H1 (cell line): ENCODE data around the gene UBR3. TPM values are rescaled to one million over a fixed set of nuclear protein-coding genes. Genes with fewer than 3 reads are reported as not detected.

Experiments used
- CTCF ChIA-PET: fragments of 300-600 bp; sonication (Branson Sonifier 250); formaldehyde crosslinking; loops from one replicate; lab custom pipeline; 2021; ENCODE audit not compliant: partially characterized antibody; lab: Charles Lee
- POLR2A ChIA-PET: fragments of 300-600 bp; sonication (Branson Sonifier 250); formaldehyde crosslinking; loops from one replicate; lab custom pipeline; 2021; ENCODE audit warnings: inconsistent platforms; ENCODE audit not compliant: partially characterized antibody; lab: Charles Lee
- DNase-seq, 2 experiments: peaks; one replicate each; pipeline versions ENCODE4 v3.0.0 to v3.0.0-alpha.2; 2010 to 2022; ENCODE audit warnings: low spot score in 2 of 2, low read depth in 1 of 2, mixed read lengths in 1 of 2
- FAIRE-seq: peaks from 2 replicates; lab custom pipeline; 2011; peaks lifted over from hg19 to GRCh38; lab: Jason Lieb, UNC
- H2AFZ ChIP-seq: 2 replicates; pipeline ENCODE4 v1.8.1; 2012; ENCODE audit warnings: low read length, inconsistent platforms
- H2AK5ac ChIP-seq: 2 replicates; pipeline ENCODE4 v1.6.1; 2013; ENCODE audit warnings: low read depth, low read length
- H2BK120ac ChIP-seq: replicated peaks from 2 replicates; pipeline ENCODE3; 2013; ENCODE audit warnings: low read depth, low read length, inconsistent platforms
- H2BK12ac ChIP-seq: 2 replicates; pipeline ENCODE4 v1.6.1; 2013; ENCODE audit warnings: low read depth, low read length
- H2BK15ac ChIP-seq: 2 replicates; pipeline ENCODE4 v1.6.1; 2013; ENCODE audit warnings: low read length
- H2BK20ac ChIP-seq: 2 replicates; pipeline ENCODE4 v1.6.1; 2013; ENCODE audit warnings: low read length
- H2BK5ac ChIP-seq: 2 replicates; pipeline ENCODE4 v1.6.1; 2013; ENCODE audit warnings: low read depth, low read length
- H3K14ac ChIP-seq: 2 replicates; pipeline ENCODE4 v1.6.1; 2013; ENCODE audit warnings: inconsistent platforms; ENCODE audit not compliant: insufficient read length
- H3K18ac ChIP-seq: 2 replicates; pipeline ENCODE4 v1.6.1; 2013; ENCODE audit warnings: low read length; ENCODE audit errors: extremely low read depth
- H3K23ac ChIP-seq: 2 replicates; pipeline ENCODE4 v1.6.1; 2013; ENCODE audit warnings: inconsistent platforms; ENCODE audit not compliant: insufficient read length
- H3K23me2 ChIP-seq: 2 replicates; pipeline ENCODE4 v1.6.1; 2013; ENCODE audit warnings: low read depth, low read length
- H3K27ac ChIP-seq: 2 replicates; pipeline ENCODE4 v1.6.1; 2011; ENCODE audit warnings: low read depth, low read length, inconsistent platforms
- H3K27me3 ChIP-seq, 4 experiments: replicated peaks in 1 of 4; 1 replicate in 1 of 4; 2 replicates in 3 of 4; pipeline versions ENCODE4 v1.6.1 to v1.8.1; 2011 to 2013; ENCODE audit warnings: low read length in 3 of 4, mild to moderate bottlenecking in 3 of 4, inconsistent platforms in 2 of 4, mixed read lengths in 2 of 4, moderate library complexity in 1 of 4; ENCODE audit not compliant: control insufficient read depth in 3 of 4, insufficient read depth in 3 of 4; ENCODE audit errors: extremely low read depth in 1 of 4
- H3K36me3 ChIP-seq, 4 experiments: 2 replicates each; pipeline versions ENCODE4 v1.6.1 to v1.8.1; 2011 to 2013; ENCODE audit warnings: mild to moderate bottlenecking in 4 of 4, low read length in 3 of 4, moderate library complexity in 2 of 4, control low read depth in 1 of 4, inconsistent platforms in 1 of 4; ENCODE audit not compliant: insufficient read depth in 4 of 4, control insufficient read depth in 2 of 4
- H3K4ac ChIP-seq: replicated peaks from 2 replicates; pipeline ENCODE3; 2013; ENCODE audit warnings: low read length, low read depth, mixed read lengths, inconsistent platforms; ENCODE audit not compliant: insufficient read length
- H3K4me1 ChIP-seq, 4 experiments: replicated peaks in 1 of 4; 1 replicate in 1 of 4; 2 replicates in 3 of 4; pipeline versions ENCODE4 v1.6.1 to v1.8.1; 2011 to 2013; ENCODE audit warnings: low read length in 3 of 4, inconsistent platforms in 2 of 4, mixed read lengths in 1 of 4; ENCODE audit not compliant: insufficient read depth in 4 of 4, control insufficient read depth in 3 of 4
- H3K4me2 ChIP-seq, 2 experiments: 2 replicates each; pipeline versions ENCODE4 v1.6.1 to v1.8.1; 2011 to 2013; ENCODE audit warnings: low read depth in 2 of 2, low read length in 2 of 2, control low read depth in 1 of 2, inconsistent platforms in 1 of 2, mild to moderate bottlenecking in 1 of 2; ENCODE audit not compliant: insufficient read depth in 1 of 2
- H3K4me3 ChIP-seq, 4 experiments: fragments of 200-600, 300-600 bp in 1 of 4; sonication (generic), shearing (Covaris generic), sonication (Bioruptor Twin) in 1 of 4; 2 replicates each; pipeline versions ENCODE4 v1.5.1 to v1.8.1; 2011 to 2016; ENCODE audit warnings: low read length in 4 of 4, low read depth in 3 of 4, control low read depth in 2 of 4, inconsistent platforms in 2 of 4, mild to moderate bottlenecking in 2 of 4, mixed read lengths in 1 of 4, moderate library complexity in 1 of 4; ENCODE audit not compliant: insufficient read depth in 2 of 4; ENCODE audit errors: extremely low read depth in 1 of 4
- H3K56ac ChIP-seq: replicated peaks from 2 replicates; pipeline ENCODE3; 2013; ENCODE audit warnings: low read depth, mild to moderate bottlenecking, mixed read lengths, low read length, inconsistent platforms; ENCODE audit not compliant: insufficient read length
- H3K79me1 ChIP-seq: 2 replicates; pipeline ENCODE4 v1.6.1; 2013; ENCODE audit warnings: low read depth, low read length, control low read depth
- H3K79me2 ChIP-seq, 2 experiments: 2 replicates each; pipeline versions ENCODE4 v1.6.1 to v1.8.1; 2012 to 2013; ENCODE audit warnings: low read length in 2 of 2, mild to moderate bottlenecking in 2 of 2, inconsistent platforms in 1 of 2; ENCODE audit not compliant: insufficient read depth in 2 of 2, control insufficient read depth in 1 of 2
- H3K9ac ChIP-seq, 4 experiments: replicated peaks in 1 of 4; 1 replicate in 1 of 4; 2 replicates in 3 of 4; pipeline versions ENCODE4 v1.6.1 to v1.8.1; 2011 to 2013; ENCODE audit warnings: low read depth in 3 of 4, low read length in 3 of 4, control low read depth in 2 of 4, mild to moderate bottlenecking in 2 of 4, moderate library complexity in 2 of 4, inconsistent platforms in 1 of 4; ENCODE audit errors: extremely low read depth in 1 of 4
- H3K9me3 ChIP-seq, 2 experiments: 2 replicates each; pipeline versions ENCODE4 v1.6.1 to v1.8.1; 2012 to 2013; ENCODE audit warnings: mild to moderate bottlenecking in 2 of 2, moderate library complexity in 2 of 2, control low read depth in 1 of 2, inconsistent platforms in 1 of 2, low read depth in 1 of 2, low read length in 1 of 2, mixed read lengths in 1 of 2; ENCODE audit not compliant: insufficient read depth in 2 of 2
- H4K20me1 ChIP-seq, 2 experiments: replicated peaks in 1 of 2; 2 replicates each; pipeline versions ENCODE3 to v1.8.1; 2011 to 2013; ENCODE audit warnings: inconsistent platforms in 2 of 2, low read length in 2 of 2, mild to moderate bottlenecking in 1 of 2; ENCODE audit not compliant: insufficient read depth in 2 of 2, control insufficient read depth in 1 of 2
- H4K5ac ChIP-seq: 2 replicates; pipeline ENCODE4 v1.6.1; 2013; ENCODE audit warnings: low read length, low read depth, mixed read lengths, inconsistent platforms; ENCODE audit not compliant: insufficient read length
- H4K8ac ChIP-seq: 2 replicates; pipeline ENCODE4 v1.8.0; 2013; ENCODE audit warnings: mild to moderate bottlenecking, moderate library complexity, low read length, inconsistent platforms; ENCODE audit not compliant: insufficient read depth; ENCODE audit errors: extremely low read depth
- H4K91ac ChIP-seq: replicated peaks from 2 replicates; pipeline ENCODE3; 2013; ENCODE audit warnings: low read length, mixed read lengths, inconsistent platforms; ENCODE audit not compliant: insufficient read length
- EP300 ChIP-seq, 2 experiments: IDR thresholded peaks; 1 replicate in 1 of 2; 2 replicates in 1 of 2; pipeline ENCODE4 v1.6.1; 2011 to 2012; ENCODE audit warnings: low read depth in 2 of 2, low read length in 2 of 2, mild to moderate bottlenecking in 2 of 2, borderline replicate concordance in 1 of 2, inconsistent platforms in 1 of 2, moderate library complexity in 1 of 2
- EZH2 ChIP-seq: fragments of 200-600 bp; sonication (generic); IDR thresholded peaks from 2 replicates; pipeline ENCODE4 v1.7.1; 2012; ENCODE audit warnings: low read depth, mild to moderate bottlenecking, moderate library complexity, low read length, inconsistent platforms; ENCODE audit not compliant: severe bottlenecking
- NANOG ChIP-seq: IDR thresholded peaks from 2 replicates; pipeline ENCODE4 v1.6.1; 2011; ENCODE audit warnings: low read length, low read depth, mild to moderate bottlenecking, inconsistent platforms; ENCODE audit not compliant: insufficient read depth, poor library complexity, severe bottlenecking
- PHF8 ChIP-seq: fragments of 200-600 bp; sonication (generic); conservative IDR thresholded peaks from 2 replicates; pipeline ENCODE4 v1.7.1; 2012; ENCODE audit warnings: low read depth, mild to moderate bottlenecking, inconsistent platforms, low read length, moderate library complexity
- SAP30 ChIP-seq: fragments of 300-600 bp; sonication (generic); IDR thresholded peaks from 2 replicates; pipeline ENCODE4 v1.7.1; 2012; ENCODE audit warnings: low read length, moderate library complexity, mild to moderate bottlenecking, inconsistent platforms; ENCODE audit not compliant: insufficient read depth, insufficient replicate concordance
- SIRT6 ChIP-seq: IDR thresholded peaks from one replicate; pipeline ENCODE4 v1.7.1; 2012; ENCODE audit warnings: low read length, inconsistent platforms
- SP2 ChIP-seq: IDR thresholded peaks from 2 replicates; pipeline ENCODE4 v1.6.1; 2012; ENCODE audit warnings: mild to moderate bottlenecking, low read length, inconsistent platforms
- TAF7 ChIP-seq: optimal IDR thresholded peaks from 2 replicates; pipeline ENCODE3; 2011; ENCODE audit warnings: low read depth, mild to moderate bottlenecking, inconsistent platforms, low read length, moderate library complexity, borderline replicate concordance
- TBP ChIP-seq: IDR thresholded peaks from 2 replicates; pipeline ENCODE4 v1.6.1; 2011; ENCODE audit warnings: low read depth, low read length, improper control_type of control experiment
- TCF12 ChIP-seq: IDR thresholded peaks from 2 replicates; pipeline ENCODE4 v1.6.1; 2011; ENCODE audit warnings: low read depth, mild to moderate bottlenecking, low read length
- TEAD4 ChIP-seq: IDR thresholded peaks from 2 replicates; pipeline ENCODE4 v1.6.1; 2012; ENCODE audit warnings: low read depth, low read length, inconsistent platforms, mixed read lengths
- YY1 ChIP-seq: IDR thresholded peaks from 2 replicates; pipeline ENCODE4 v1.6.1; 2011; ENCODE audit warnings: low read depth, mild to moderate bottlenecking, low read length
- WGBS, 2 experiments: shearing (Covaris generic) in 1 of 2; methylation state at CpG; one replicate each; pipeline versions ENCODE4 v1.1.6 to v1.1.7; 2013 to 2015; ENCODE audit warnings: low lambda C conversion rate in 2 of 2, mixed read lengths in 2 of 2, inconsistent platforms in 1 of 2, low coverage in 1 of 2, missing lambda C conversion rate in 1 of 2; ENCODE audit not compliant: insufficient replicate concordance in 2 of 2, insufficient coverage in 1 of 2, insufficient read length in 1 of 2; ENCODE audit errors: extremely low coverage in 1 of 2, missing lambda C conversion rate in 1 of 2; 5-methylcytosine and 5-hydroxymethylcytosine counted together
- polyA plus RNA-seq, 7 experiments: library from polyadenylated mRNA; depleted of rRNA in 3 of 7; stranded (reverse) in 5 of 7; unstranded in 2 of 7; fragments of >200 nt in 5 of 7; fragments of 200-250 nt in 2 of 7; gene quantifications; 1 replicate in 5 of 7; 2 replicates in 1 of 7; 4 replicates in 1 of 7; pipeline versions ENCODE4 v1.2.1 to v1.2.3, GENCODE V29; 2011 to 2013; ENCODE audit warnings: missing spikeins in 2 of 7, mixed read lengths in 2 of 7
- total RNA-seq: library from RNA; stranded (reverse); fragmentation: NEBNext Ultra II Directional; extraction: Animal tissue kit (Norgen Biotek cat#: 25700); gene quantifications from 2 replicates; pipeline ENCODE4 v1.2.1, GENCODE V29; 2021

The UBR3 gene
- total and polyA plus RNA-seq, 2 of the 8 experiments (the other 6 are each of a cell fraction or from before 2014, with no cell fraction given), result 3.7 to 17.7 TPM

- Histone ChIP-seq H3K23me2 (no peaks in the 10 kb centered on the region), H3K18ac (no peak overlapping the region), H3K27ac (no peak overlapping the region), H2AK5ac (no peak overlapping the region), H3K14ac (no peak overlapping the region), H3K79me1 (no peaks in the 10 kb centered on the region), H3K9ac (no peak overlapping the region), H3K79me2 (no peaks in the 10 kb centered on the region), H2AFZ (no peak overlapping the region), H4K91ac (no peak overlapping the region), H4K20me1 (no peaks in the 10 kb centered on the region), H3K9me3 (no peaks in the 10 kb centered on the region), H3K4me2 (no peak overlapping the region), H2BK20ac (no peak overlapping the region), H3K4ac (no peak overlapping the region), H3K4me3 (no peak overlapping the region), H2BK5ac (no peak overlapping the region), H3K56ac (no peak overlapping the region), H4K5ac (no peak overlapping the region), H3K23ac (no peak overlapping the region), H3K27me3 (no peaks in the 10 kb centered on the region), H4K8ac (no peak overlapping the region), H3K36me3 (0 out of 8 replicates have a peak, but pooled peaks cover 0 to 2% (median 0%) of the 10 kb centered on the region in 4 experiments), H3K4me1 (no peaks in the 10 kb centered on the region), H2BK12ac (no peak overlapping the region), H2BK15ac (no peak overlapping the region), H2BK120ac (no peak overlapping the region)
- no peak for DNase-seq
- CTCF ChIA-PET, result interaction anchor here (0.7 kb wide), 1 partner anchor 189 kb away, joined by 3 read pairs; no protein-coding TSS in a partner anchor
- POLR2A ChIA-PET, result no interaction called here
- 91% methylated on average over 3 of the region's 3 CpGs; no CpG with 5 or more reads in 1 of the 2 experiments for WGBS, 2 experiments
- FAIRE-seq, result no peak
- TF ChIP-seq YY1 (no peak), EP300 (IDR thresholded peaks at IDR 0.05; ENCODE audit: borderline replicate concordance in 1 of 2, low read depth in 2 of 2, low read length in 2 of 2) (no peak), TEAD4 (no peak), PHF8 (no peak), TAF7 (no peak), SAP30 (no peak), SP2 (no peak), EZH2 (no peak), SIRT6 (no peak), NANOG (no peak), TBP (no peak), TCF12 (no peak)
Observed at GRCh38 chr2:170047331-170048065, 220.2 kb downstream of the UBR3 start.
